ENCODE results near the gene VEZT.
"Not testable (repeated sequence)": the region's sequence is repeated elsewhere in the genome, so short reads cannot be mapped to it uniquely, and the experiment has no call there.

The VEZT gene

GRCh38 chr12:95224202-95225170, 6.9 kb downstream of the VEZT start:
- DNase-seq = no peak

- DNase-seq = no peak
These were observed 8.1 kb downstream of the VEZT start for GRCh38 chr12:95225645-95226212.

- DNase-seq = no peak
These were observed 10.3 kb downstream of the VEZT start for GRCh38 chr12:95227818-95228356.

- no peak for DNase-seq
These were observed 11.0 kb downstream of the VEZT start for GRCh38 chr12:95228617-95229016.

GRCh38 chr12:95229636-95230035, 12.0 kb downstream of the VEZT start:
- DNase-seq = no peak

GRCh38 chr12:95230313-95230712, 12.7 kb downstream of the VEZT start:
- no peak for DNase-seq

- no peak for DNase-seq
These were observed 13.6 kb downstream of the VEZT start for GRCh38 chr12:95231190-95231589.

GRCh38 chr12:95234187-95234586, 16.6 kb downstream of the VEZT start:
- DNase-seq = not testable (repeated sequence)

- DNase-seq = not testable (repeated sequence)
These were observed 18.0 kb downstream of the VEZT start for GRCh38 chr12:95235621-95236020.

- no peak for DNase-seq
These were observed 19.7 kb downstream of the VEZT start for GRCh38 chr12:95237315-95237714.

- DNase-seq = no peak
These were observed 20.5 kb downstream of the VEZT start for GRCh38 chr12:95238150-95238549.

- no peak for DNase-seq
These were observed 21.6 kb downstream of the VEZT start for GRCh38 chr12:95239216-95239615.

- DNase-seq = not testable (repeated sequence)
These were observed 22.2 kb downstream of the VEZT start for GRCh38 chr12:95239835-95240234.

GRCh38 chr12:95240556-95240955, 22.9 kb downstream of the VEZT start:
- DNase-seq = no peak

- not testable (repeated sequence) for DNase-seq
These were observed 23.5 kb downstream of the VEZT start for GRCh38 chr12:95241138-95241537.

GRCh38 chr12:95241761-95242506, 24.3 kb downstream of the VEZT start:
- DNase-seq = no peak

GRCh38 chr12:95243497-95244183, 26.0 kb downstream of the VEZT start:
- DNase-seq = no peak

GRCh38 chr12:95244350-95244749, 26.7 kb downstream of the VEZT start:
- DNase-seq = no peak

GRCh38 chr12:95248095-95248494, 30.5 kb downstream of the VEZT start:
- no peak for DNase-seq

GRCh38 chr12:95248604-95249360, 31.2 kb downstream of the VEZT start:
- no peak for DNase-seq

- DNase-seq = no peak
These were observed 35.8 kb downstream of the VEZT start for GRCh38 chr12:95253386-95253785.

- DNase-seq = no peak
These were observed 39.9 kb downstream of the VEZT start for GRCh38 chr12:95257541-95257940.

Measured in retina (tissue), 1 donor.